HFFc6 (cell line): ENCODE measurements around the gene CDK5RAP3. TPM values are rescaled to one million over a fixed set of nuclear protein-coding genes. Genes with fewer than 3 reads are reported as not detected.

ENCODE experiments used
- DNase-seq: peaks from one replicate; pipeline ENCODE4 v3.0.0-alpha.2; 2018
- H3K27ac Mint-ChIP-seq: 2 replicates; pipeline ENCODE4 v1.8.0; 2020; ENCODE audit warnings: mild to moderate bottlenecking, mixed read lengths
- H3K27me3 Mint-ChIP-seq: 2 replicates; pipeline ENCODE4 v1.8.0; 2021; ENCODE audit warnings: mild to moderate bottlenecking, moderate library complexity, mixed read lengths; ENCODE audit not compliant: insufficient read depth
- H3K36me3 Mint-ChIP-seq: 2 replicates; pipeline ENCODE4 v1.8.0; 2021; ENCODE audit warnings: low read depth, mixed read lengths
- H3K4me1 Mint-ChIP-seq: 2 replicates; pipeline ENCODE4 v1.8.0; 2020; ENCODE audit warnings: low read depth, mixed read lengths
- H3K4me3 Mint-ChIP-seq: 2 replicates; pipeline ENCODE4 v1.8.0; 2020; ENCODE audit warnings: mild to moderate bottlenecking, moderate library complexity, mixed read lengths
- H3K9me3 Mint-ChIP-seq: 2 replicates; pipeline ENCODE4 v1.8.0; 2020; ENCODE audit warnings: mild to moderate bottlenecking, mixed read lengths
- total RNA-seq, 6 experiments: library from RNA; stranded (reverse); fragmentation: NEBNext Ultra II Directional; extraction: Animal tissue kit (Norgen Biotek cat#: 25700); gene quantifications; 2 replicates in 1 of 6; 3 replicates in 5 of 6; pipeline ENCODE4 v1.2.3, GENCODE V29; 2021
- TF ChIP-seq, protein P1 (sequence below): fragments of 200-600 bp; sonication (generic); IDR thresholded peaks from 2 replicates; pipeline ENCODE4 v1.5.0; 2021; ENCODE audit warnings: antibody characterized with exemption, mild to moderate bottlenecking

The CDK5RAP3 gene
- total RNA-seq, 6 experiments from 2014 or later, result 78.4 to 91.3 (median 81.8) TPM

DNA sequence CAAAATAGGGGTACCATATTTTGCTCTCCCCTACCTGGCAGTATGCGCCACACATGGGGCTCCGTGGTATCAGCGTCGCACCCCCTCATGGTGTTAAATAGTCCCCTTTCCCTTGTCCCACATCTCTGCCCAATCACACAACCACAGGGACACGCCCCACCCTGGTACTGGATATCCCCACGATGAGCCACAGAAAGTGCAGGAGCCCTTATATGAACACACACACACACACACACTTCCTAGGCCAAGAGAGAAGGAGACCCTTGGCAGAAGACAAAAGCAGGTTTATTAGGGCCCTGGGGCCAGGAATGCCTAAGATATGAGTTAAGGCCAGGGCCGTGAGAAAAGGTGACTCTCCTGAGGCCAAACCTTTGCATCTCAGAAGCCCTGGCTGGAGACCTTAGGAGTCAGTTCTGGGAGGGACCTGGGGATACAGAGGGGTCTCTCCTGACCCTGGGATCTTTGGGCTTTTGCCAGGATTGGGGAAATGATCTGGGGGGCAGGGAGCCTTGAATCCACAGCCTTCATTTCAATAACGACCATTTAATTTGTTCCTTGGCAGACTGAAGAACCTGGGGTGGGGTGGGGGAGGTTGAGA is 55.1 kb downstream of the CDK5RAP3 start:
- DNase-seq, result peak; percentile 39

DNA sequence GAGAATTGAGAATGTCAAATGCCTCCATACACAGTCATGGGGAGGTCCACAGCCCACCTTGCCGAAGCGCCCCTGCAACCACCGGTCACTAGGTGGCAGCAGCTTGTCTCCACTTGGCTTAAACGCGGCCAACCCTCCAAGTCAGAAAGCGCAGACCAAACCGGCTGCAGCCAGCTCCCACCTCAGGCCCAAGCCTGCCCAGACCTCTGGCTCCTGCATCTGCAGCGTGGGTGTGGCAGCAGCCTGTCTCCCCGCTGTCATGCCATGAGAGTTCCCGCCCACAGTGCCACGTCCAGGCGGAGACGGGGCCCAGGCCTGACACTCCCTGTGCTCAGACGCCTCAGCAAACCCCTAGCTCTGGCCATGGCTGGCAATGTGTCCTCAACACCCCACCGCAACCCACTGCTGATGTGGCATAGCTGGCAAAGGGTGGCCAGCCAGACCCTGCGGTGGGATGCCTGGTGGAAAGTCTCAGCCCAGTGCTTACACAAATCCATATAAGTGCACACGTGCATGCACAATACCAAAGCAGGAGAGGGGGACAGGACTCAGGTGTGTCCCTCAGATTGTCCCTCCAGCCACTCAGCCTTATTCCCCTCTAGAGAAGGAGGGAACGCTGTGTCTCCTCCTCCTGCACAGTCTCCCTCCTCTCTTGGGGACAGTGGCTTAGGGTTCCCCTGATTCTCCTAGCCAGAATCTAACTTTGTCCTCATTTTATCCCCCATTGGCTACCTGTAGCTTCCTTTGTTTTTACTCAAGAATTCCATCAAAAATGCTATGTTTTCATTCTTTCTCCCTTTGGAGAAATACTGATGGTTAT is 55.8 kb downstream of the CDK5RAP3 start:
- H3K9me3 Mint-ChIP-seq, result no peaks in the 10 kb centered on the region
- H3K27ac Mint-ChIP-seq, result peak overlapping the region; percentile 96
- peaks cover 6% of the 10 kb centered on the region for H3K27me3 Mint-ChIP-seq
- TF ChIP-seq, protein P1, sequence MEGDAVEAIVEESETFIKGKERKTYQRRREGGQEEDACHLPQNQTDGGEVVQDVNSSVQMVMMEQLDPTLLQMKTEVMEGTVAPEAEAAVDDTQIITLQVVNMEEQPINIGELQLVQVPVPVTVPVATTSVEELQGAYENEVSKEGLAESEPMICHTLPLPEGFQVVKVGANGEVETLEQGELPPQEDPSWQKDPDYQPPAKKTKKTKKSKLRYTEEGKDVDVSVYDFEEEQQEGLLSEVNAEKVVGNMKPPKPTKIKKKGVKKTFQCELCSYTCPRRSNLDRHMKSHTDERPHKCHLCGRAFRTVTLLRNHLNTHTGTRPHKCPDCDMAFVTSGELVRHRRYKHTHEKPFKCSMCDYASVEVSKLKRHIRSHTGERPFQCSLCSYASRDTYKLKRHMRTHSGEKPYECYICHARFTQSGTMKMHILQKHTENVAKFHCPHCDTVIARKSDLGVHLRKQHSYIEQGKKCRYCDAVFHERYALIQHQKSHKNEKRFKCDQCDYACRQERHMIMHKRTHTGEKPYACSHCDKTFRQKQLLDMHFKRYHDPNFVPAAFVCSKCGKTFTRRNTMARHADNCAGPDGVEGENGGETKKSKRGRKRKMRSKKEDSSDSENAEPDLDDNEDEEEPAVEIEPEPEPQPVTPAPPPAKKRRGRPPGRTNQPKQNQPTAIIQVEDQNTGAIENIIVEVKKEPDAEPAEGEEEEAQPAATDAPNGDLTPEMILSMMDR, result peak; percentile 94
- H3K4me3 Mint-ChIP-seq, result peak overlapping the region; percentile 93
- H3K36me3 Mint-ChIP-seq, result no peaks in the 10 kb centered on the region; the same call in 1 of the 2 replicates
- H3K4me1 Mint-ChIP-seq, result peaks cover 49% of the 10 kb centered on the region
- DNase-seq, result peak; percentile 96

More for the DNA sequence above, 55.1 kb downstream of the CDK5RAP3 start:
- peaks cover 6% of the 10 kb centered on the region for H3K27me3 Mint-ChIP-seq
- H3K27ac Mint-ChIP-seq, result peak overlapping the region; percentile 96
- H3K9me3 Mint-ChIP-seq, result no peaks in the 10 kb centered on the region
- no peaks in the 10 kb centered on the region; the same call in 1 of the 2 replicates for H3K36me3 Mint-ChIP-seq
- H3K4me1 Mint-ChIP-seq, result peaks cover 50% of the 10 kb centered on the region
- TF ChIP-seq, protein P1, result no peak
- H3K4me3 Mint-ChIP-seq, result peak overlapping the region; percentile 93

DNA sequence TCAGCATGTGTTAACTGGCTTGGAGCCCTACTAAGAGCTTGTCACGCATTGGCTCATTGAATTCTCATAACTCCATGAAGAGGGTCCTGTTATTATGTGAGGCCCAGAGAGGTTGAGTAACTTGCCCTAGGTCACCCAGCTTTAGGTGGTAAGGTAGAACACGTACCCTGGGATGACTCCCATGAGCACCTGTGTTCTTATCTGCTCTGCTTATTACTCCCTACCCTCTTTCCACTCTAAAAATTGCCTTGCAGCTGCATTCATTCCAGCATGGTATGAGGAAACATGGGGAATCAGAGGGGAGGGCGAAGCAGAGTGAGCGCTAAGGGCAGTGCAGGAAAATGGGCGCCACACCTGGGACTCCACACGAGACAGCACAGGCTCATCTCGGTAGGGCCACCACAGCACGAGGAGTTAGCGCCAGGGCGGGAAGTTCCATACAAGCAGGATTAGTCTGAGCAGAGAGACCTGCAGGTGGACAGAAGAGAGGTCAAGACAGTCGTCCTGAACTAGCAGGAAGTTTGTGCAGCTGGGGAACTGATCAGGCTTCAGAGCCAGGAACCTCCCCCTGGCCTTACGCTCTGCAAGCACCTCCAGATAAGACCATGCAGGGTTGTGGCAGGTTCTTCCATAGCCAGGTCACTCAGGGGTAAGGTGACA is 56.5 kb downstream of the CDK5RAP3 start:
- H3K27ac Mint-ChIP-seq, result peak overlapping the region; percentile 96
- no peaks in the 10 kb centered on the region for H3K9me3 Mint-ChIP-seq
- no peak overlapping the region; the same call in 1 of the 2 replicates for H3K4me3 Mint-ChIP-seq
- H3K4me1 Mint-ChIP-seq, result peaks cover 44% of the 10 kb centered on the region
- DNase-seq, result no peak
- TF ChIP-seq, protein P1, result no peak
- H3K36me3 Mint-ChIP-seq, result no peaks in the 10 kb centered on the region; the same call in 1 of the 2 replicates
- H3K27me3 Mint-ChIP-seq, result peaks cover 6% of the 10 kb centered on the region

DNA sequence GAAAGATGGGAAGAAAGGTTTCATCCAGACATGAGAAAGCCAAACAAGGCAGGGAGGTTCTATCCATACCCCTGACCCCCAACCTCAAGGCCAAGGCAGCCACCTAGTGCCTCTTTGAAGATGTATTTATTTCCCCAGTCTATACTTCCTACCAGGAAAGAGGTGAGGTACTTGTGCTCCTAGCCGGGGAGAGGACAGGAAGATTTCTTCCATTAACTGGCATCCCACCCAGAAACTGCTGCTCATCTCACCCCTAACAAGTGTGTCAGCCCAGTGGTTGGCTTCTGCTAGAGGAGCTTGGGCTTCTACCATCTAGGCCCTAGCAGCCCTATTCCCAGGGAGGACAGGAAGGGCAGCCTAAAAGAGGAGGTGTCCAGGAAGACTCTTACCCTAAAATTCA is 57.8 kb downstream of the CDK5RAP3 start:
- no peak for DNase-seq
- no peaks in the 10 kb centered on the region for H3K9me3 Mint-ChIP-seq
- H3K27me3 Mint-ChIP-seq, result peaks cover 6% of the 10 kb centered on the region
- H3K4me1 Mint-ChIP-seq, result peaks cover 32% of the 10 kb centered on the region
- TF ChIP-seq, protein P1, result no peak
- no peaks in the 10 kb centered on the region; the same call in 1 of the 2 replicates for H3K36me3 Mint-ChIP-seq
- H3K27ac Mint-ChIP-seq, result peak overlapping the region; percentile 53; the same call in 1 of the 2 replicates
- no peak overlapping the region for H3K4me3 Mint-ChIP-seq

DNA sequence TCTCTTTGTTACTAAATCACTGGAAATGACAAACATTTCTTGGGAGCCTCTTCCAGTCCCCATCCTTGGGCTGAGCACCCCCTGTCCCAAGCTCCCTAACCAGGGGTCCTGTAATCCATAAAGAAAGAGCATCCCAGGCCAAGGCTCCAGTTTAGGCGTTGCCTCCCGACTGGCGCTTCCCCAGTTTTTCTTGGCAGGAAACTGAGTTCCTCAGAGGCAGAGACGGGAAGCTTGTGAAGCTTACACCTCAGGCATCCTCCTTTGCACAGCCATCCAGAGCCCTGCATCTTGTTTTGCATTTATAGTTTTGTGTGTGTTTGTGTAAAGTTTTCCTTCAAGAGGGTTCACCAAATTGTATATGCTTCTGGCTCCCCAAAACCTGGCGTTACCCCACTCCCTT is 59.6 kb downstream of the CDK5RAP3 start:
- no peak overlapping the region for H3K4me3 Mint-ChIP-seq
- no peaks in the 10 kb centered on the region for H3K9me3 Mint-ChIP-seq
- H3K4me1 Mint-ChIP-seq, result peaks cover 19% of the 10 kb centered on the region
- H3K27me3 Mint-ChIP-seq, result no peaks in the 10 kb centered on the region; the same call in 1 of the 2 replicates
- TF ChIP-seq, protein P1, result no peak
- no peaks in the 10 kb centered on the region; the same call in 1 of the 2 replicates for H3K36me3 Mint-ChIP-seq
- peak overlapping the region; percentile 11; the same call in 1 of the 2 replicates for H3K27ac Mint-ChIP-seq
- DNase-seq, result no peak
